HepG2 (cell line): Measurements from ENCODE around the gene TAF8. TPM values are rescaled to one million over a fixed set of nuclear protein-coding genes. Genes with fewer than 3 reads are reported as not detected.

Experiments used
- ATAC-seq: fragments of 200-7000 bp; cut with Tn5 transposase; 3 replicates; pipeline ENCODE4 v1.9.1; 2020; ENCODE audit warnings: mild to moderate bottlenecking, moderate library complexity
- BruUV-seq: library from RNA; stranded (reverse); fragments of 400-500 nt; replicated peaks from 2 replicates; lab custom pipeline; 2021; lab: Mats Ljungman, UMichigan
- CTCF ChIA-PET: fragments of 300-600 bp; formaldehyde crosslinking; extraction: SDS; loops from one replicate; lab custom pipeline; 2021; ENCODE audit warnings: low total read pairs, inconsistent platforms, low intra/inter-chr PET ratio; lab: Yijun Ruan, JAX
- POLR2A ChIA-PET: fragments of 350-600 bp; sonication (Branson Sonifier 250); formaldehyde crosslinking; loops from one replicate; lab custom pipeline; 2020; ENCODE audit warnings: antibody characterized with exemption, inconsistent platforms; lab: Yijun Ruan, JAX
- DNase-seq: peaks from one replicate; pipeline ENCODE4 v3.0.0-alpha.2; 2015; ENCODE audit warnings: low spot score
- FAIRE-seq: peaks from 3 replicates; lab custom pipeline; 2011; peaks lifted over from hg19 to GRCh38; lab: Jason Lieb, UNC
- H2AFZ ChIP-seq: one replicate; pipeline ENCODE4 v1.6.1; 2011; ENCODE audit warnings: low read length, inconsistent platforms
- H3K27ac ChIP-seq: fragments of 300-600 bp; 3 replicates; pipeline ENCODE4 v1.8.0; 2011; ENCODE audit warnings: mixed run types, mild to moderate bottlenecking, mixed read lengths, low read length, inconsistent platforms; ENCODE audit not compliant: insufficient read depth; ENCODE audit errors: extremely low read length
- H3K27me3 ChIP-seq, 2 experiments: fragments of 200-600 bp in 1 of 2; 2 replicates in 1 of 2; 3 replicates in 1 of 2; pipeline versions ENCODE4 v1.6.0 to v1.8.0; 2011; ENCODE audit warnings: low read length in 2 of 2, mild to moderate bottlenecking in 2 of 2, moderate library complexity in 2 of 2, inconsistent platforms in 1 of 2; ENCODE audit not compliant: insufficient read depth in 2 of 2, control insufficient read depth in 1 of 2
- H3K36me3 ChIP-seq, 2 experiments: fragments of 200-600 bp in 1 of 2; replicated peaks in 1 of 2; 2 replicates in 1 of 2; 3 replicates in 1 of 2; pipeline versions ENCODE4 v1.5.1 to v1.8.0; 2011; ENCODE audit warnings: low read length in 2 of 2, inconsistent platforms in 1 of 2; ENCODE audit not compliant: insufficient read depth in 2 of 2, control insufficient read depth in 1 of 2
- H3K4me1 ChIP-seq: 2 replicates; pipeline ENCODE4 v1.5.1; 2012; ENCODE audit warnings: low read length, inconsistent platforms; ENCODE audit not compliant: insufficient read depth
- H3K4me2 ChIP-seq: 2 replicates; pipeline ENCODE4 v1.6.0; 2011; ENCODE audit warnings: low read depth, low read length, inconsistent platforms
- H3K4me3 ChIP-seq, 3 experiments: fragments of 200-600 bp in 1 of 3; sonication (generic), shearing (Covaris generic) in 1 of 3; replicated peaks in 1 of 3; 2 replicates each; pipeline ENCODE4 v1.5.1; 2011 to 2016; ENCODE audit warnings: low read length in 3 of 3, inconsistent platforms in 2 of 3, low read depth in 2 of 3, mild to moderate bottlenecking in 2 of 3, control low read depth in 1 of 3, mixed read lengths in 1 of 3; ENCODE audit not compliant: insufficient read depth in 1 of 3
- H3K79me2 ChIP-seq: one replicate; pipeline ENCODE4 v1.6.1; 2011; ENCODE audit warnings: low read length, inconsistent platforms; ENCODE audit not compliant: insufficient read depth
- H3K9ac ChIP-seq: 2 replicates; pipeline ENCODE4 v1.6.0; 2011; ENCODE audit warnings: mild to moderate bottlenecking, low read depth, low read length, inconsistent platforms; ENCODE audit not compliant: insufficient read depth
- H3K9me3 ChIP-seq: 2 replicates; pipeline ENCODE4 v1.5.1; 2012; ENCODE audit warnings: mild to moderate bottlenecking, low read length
- H4K20me1 ChIP-seq: 2 replicates; pipeline ENCODE4 v1.6.0; 2011; ENCODE audit warnings: inconsistent platforms, mild to moderate bottlenecking, low read length, moderate library complexity; ENCODE audit not compliant: insufficient read depth
- GATAD2A ChIP-seq: IDR thresholded peaks from 2 replicates; pipeline ENCODE4 v1.6.1; 2016
- HNRNPL ChIP-seq: fragments of 200-400 bp; formaldehyde crosslinking; IDR thresholded peaks from 2 replicates; pipeline ENCODE4 v1.6.1; 2017; ENCODE audit warnings: mild to moderate bottlenecking, low read depth, low read length
- HNRNPUL1 ChIP-seq: fragments of 200-400 bp; formaldehyde crosslinking; IDR thresholded peaks from 2 replicates; pipeline ENCODE4 v1.6.1; 2017; ENCODE audit warnings: low read depth, mild to moderate bottlenecking, low read length, moderate library complexity
- NCOA2 ChIP-seq: sonication (generic); formaldehyde crosslinking; IDR thresholded peaks from 2 replicates; pipeline ENCODE4 v1.8.0; 2022; ENCODE audit warnings: inconsistent platforms
- PAX8 ChIP-seq: sonication (generic); formaldehyde crosslinking; IDR thresholded peaks from 2 replicates; pipeline ENCODE4 v1.8.0; 2022; ENCODE audit warnings: mild to moderate bottlenecking, missing genetic modification reagents, borderline replicate concordance
- PAXIP1 ChIP-seq: sonication (generic); formaldehyde crosslinking; conservative IDR thresholded peaks from 2 replicates; pipeline ENCODE4 v1.4.0; 2020; ENCODE audit warnings: mild to moderate bottlenecking, missing genetic modification reagents, moderate library complexity
- POGK ChIP-seq: sonication (generic); formaldehyde crosslinking; conservative IDR thresholded peaks from 2 replicates; pipeline ENCODE4 v1.8.0; 2022; ENCODE audit warnings: mild to moderate bottlenecking, moderate library complexity, missing genetic modification reagents
- TFDP1 ChIP-seq: IDR thresholded peaks from 2 replicates; pipeline ENCODE4 v1.6.1; 2016; ENCODE audit warnings: missing compliant biosample characterization, missing genetic modification reagents, borderline replicate concordance
- ZBTB7B ChIP-seq: sonication (generic); formaldehyde crosslinking; IDR thresholded peaks from 2 replicates; pipeline ENCODE4 v1.4.0; 2020; ENCODE audit warnings: missing genetic modification reagents
- ZNF784 ChIP-seq: sonication (generic); formaldehyde crosslinking; IDR thresholded peaks from 2 replicates; pipeline ENCODE4 v1.5.1; 2020; ENCODE audit warnings: missing genetic modification reagents, mild to moderate bottlenecking, borderline replicate concordance
- ZNF83 ChIP-seq: sonication (generic); formaldehyde crosslinking; IDR thresholded peaks from 2 replicates; pipeline ENCODE4 v1.4.0; 2020; ENCODE audit warnings: missing genetic modification reagents, mild to moderate bottlenecking, borderline replicate concordance
- ZNF891 ChIP-seq: sonication (generic); formaldehyde crosslinking; IDR thresholded peaks from 2 replicates; pipeline ENCODE4 v1.5.0; 2020; ENCODE audit warnings: mild to moderate bottlenecking, missing genetic modification reagents
- WGBS: methylation state at CpG from one replicate; pipeline ENCODE4 v1.1.6; 2017; ENCODE audit warnings: low lambda C conversion rate; 5-methylcytosine and 5-hydroxymethylcytosine counted together
- in situ Hi-C: cut with HindIII; loops from 2 replicates; pipeline ENCODE4 v1.10.0; 2017; ENCODE audit warnings: low pct_unique_long_range_greater_than_20kb; ENCODE audit not compliant: extremely low pct_ligation_motif_present
- intact Hi-C: fragments of 100-400 bp; cut with micrococcal nuclease; formaldehyde crosslinking; loops from one replicate; pipeline ENCODE4 v1.10.0; 2022; ENCODE audit not compliant: unreplicated experiment
- polyA plus RNA-seq, 8 experiments: library from polyadenylated mRNA; depleted of rRNA in 3 of 8; stranded (reverse) in 7 of 8; unstranded in 1 of 8; fragments of >200 nt; fragmentation: Illumina TruSeq in 4 of 8; extraction: Trizol in 4 of 8; gene quantifications; 2 replicates each; pipeline versions ENCODE4 v1.2.1 to v1.2.3, GENCODE V29; 2011 to 2016; ENCODE audit warnings: low read depth in 4 of 8, missing spikeins in 1 of 8, mixed read lengths in 1 of 8; ENCODE audit not compliant: insufficient read depth in 1 of 8
- total RNA-seq, 5 experiments: library from RNA; depleted of rRNA; stranded (reverse); fragments of >200 nt; fragmentation: Illumina TruSeq; extraction: Trizol; gene quantifications; 2 replicates each; pipeline ENCODE4 v1.2.3, GENCODE V29; 2016; ENCODE audit warnings: low read depth in 1 of 5
- TF ChIP-seq, protein P1 (sequence below): IDR thresholded peaks from 2 replicates; pipeline ENCODE4 v1.6.1; 2016; ENCODE audit warnings: low read depth, borderline replicate concordance

TAF8 gene
- total and polyA plus RNA-seq, 2 of the 13 experiments (the other 11 are each of a cell fraction or from before 2014, with no cell fraction given), result 25.2 to 25.8 TPM

- Histone ChIP-seq H3K4me3 (peak overlapping the region in 1 of 3 experiments; percentile 42; a peak in 2 of 6 replicates), H3K79me2 (no peaks in the 10 kb centered on the region), H3K27me3 (no peaks in the 10 kb centered on the region), H3K4me2 (peak overlapping the region; percentile 64), H3K36me3 (no peaks in the 10 kb centered on the region), H3K9ac (no peak overlapping the region; the same call in 1 of the 2 replicates), H3K9me3 (no peaks in the 10 kb centered on the region), H4K20me1 (no peaks in the 10 kb centered on the region), H3K27ac (peak overlapping the region; percentile 57), H2AFZ (no peak overlapping the region), H3K4me1 (peaks cover 46% of the 10 kb centered on the region)
- FAIRE-seq (peak; percentile 90), ATAC-seq (peak; percentile 91), DNase-seq (peak; percentile 83)
- 2% methylated on average over 7 of the region's 10 CpGs for WGBS
- POLR2A ChIA-PET, result interaction anchor here (0.6 to 4.0 kb wide), 15 partner anchors 12 to 377 kb away, joined by 3 to 34 read pairs (median 3); partner anchors contain the start of gene C6orf132
- CTCF ChIA-PET, result no interaction called here
- in situ Hi-C loops, result no loop called here
- no TSS peak for BruUV-seq
- intact Hi-C loops, result loop anchor here (1.0 to 5.0 kb wide), 3 partner anchors 18 to 44 kb away; no protein-coding TSS in a partner anchor
- peak; percentile 66 for TF ChIP-seq PAXIP1 (CRISPR knock-in tag)
- TF ChIP-seq GATAD2A (CRISPR knock-in tag), result peak; percentile 61; the same call in 1 of the 2 replicates
- TF ChIP-seq ZNF784 (CRISPR knock-in tag), result 0 out of 2 replicates have a peak, but pooled peaks have one; percentile 40
- peak; percentile 33; the same call in 1 of the 2 replicates for TF ChIP-seq ZNF83 (CRISPR knock-in tag)
- peak; percentile 87 for TF ChIP-seq ZNF891 (CRISPR knock-in tag)
- TF ChIP-seq PAX8 (CRISPR knock-in tag), result no peak
- TF ChIP-seq HNRNPL, result peak; percentile 99
- no peak for TF ChIP-seq HNRNPUL1
- TF ChIP-seq, protein P1, sequence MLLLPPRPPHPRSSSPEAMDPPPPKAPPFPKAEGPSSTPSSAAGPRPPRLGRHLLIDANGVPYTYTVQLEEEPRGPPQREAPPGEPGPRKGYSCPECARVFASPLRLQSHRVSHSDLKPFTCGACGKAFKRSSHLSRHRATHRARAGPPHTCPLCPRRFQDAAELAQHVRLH, result peak; percentile 49; the same call in 1 of the 2 replicates
- no peak for TF ChIP-seq TFDP1 (CRISPR knock-in tag)
- peak; percentile 24; the same call in 1 of the 2 replicates for TF ChIP-seq ZBTB7B (CRISPR knock-in tag)
- no peak for TF ChIP-seq POGK
- TF ChIP-seq NCOA2 (CRISPR knock-in tag), result 0 out of 2 replicates have a peak, but pooled peaks have one; percentile 18
Measured at GRCh38 chr6:42118162-42119001, 68.1 kb downstream of the TAF8 start.
